Measurements from ENCODE around the gene GGCX.
"Not testable (repeated sequence)": the region's sequence is repeated elsewhere in the genome, so short reads cannot be mapped to it uniquely, and the experiment has no call there.

GGCX gene

GRCh38 chr2:85564144-85564563 lies 2.9 kb upstream of the GGCX start:
- DNase-seq, result no peak

- DNase-seq, result no peak
Measured at GRCh38 chr2:85560812-85561279, 447 bp downstream of the GGCX start.

- DNase-seq, result not testable (repeated sequence)
Measured at GRCh38 chr2:85560403-85560726, 928 bp downstream of the GGCX start.

GRCh38 chr2:85558160-85558559 lies 3.1 kb downstream of the GGCX start:
- DNase-seq, result no peak

GRCh38 chr2:85557130-85557529 lies 4.2 kb downstream of the GGCX start:
- no peak for DNase-seq

GRCh38 chr2:85554980-85555612 lies 6.2 kb downstream of the GGCX start:
- no peak for DNase-seq

GRCh38 chr2:85553184-85553583 lies 8.1 kb downstream of the GGCX start:
- no peak for DNase-seq

- DNase-seq, result peak; percentile 58
Measured at GRCh38 chr2:85551698-85552678, 9.3 kb downstream of the GGCX start.

- no peak for DNase-seq
Measured at GRCh38 chr2:85550486-85550885, 10.8 kb downstream of the GGCX start.

- no peak for DNase-seq
Measured at GRCh38 chr2:85549826-85550225, 11.5 kb downstream of the GGCX start.

GRCh38 chr2:85549095-85549494 lies 12.2 kb downstream of the GGCX start:
- DNase-seq, result no peak

GRCh38 chr2:85548608-85548900 lies 12.7 kb downstream of the GGCX start:
- DNase-seq, result no peak

- DNase-seq, result no peak
Measured at GRCh38 chr2:85547859-85548607, 13.3 kb downstream of the GGCX start.

GRCh38 chr2:85547089-85547858 lies 14.0 kb downstream of the GGCX start:
- no peak for DNase-seq

GRCh38 chr2:85545780-85546240 lies 15.5 kb downstream of the GGCX start:
- DNase-seq, result no peak

- not testable (repeated sequence) for DNase-seq
Measured at GRCh38 chr2:85544915-85545779, 16.1 kb downstream of the GGCX start.

GRCh38 chr2:85544254-85544691 lies 17.0 kb downstream of the GGCX start:
- DNase-seq, result not testable (repeated sequence)

- no peak for DNase-seq
Measured at GRCh38 chr2:85542777-85543176, 18.5 kb downstream of the GGCX start.

GRCh38 chr2:85541753-85542457 lies 19.4 kb downstream of the GGCX start:
- DNase-seq, result no peak

- DNase-seq, result no peak
Measured at GRCh38 chr2:85541262-85541661, 20.0 kb downstream of the GGCX start.

- DNase-seq, result no peak
Measured at GRCh38 chr2:85540133-85540648, 21.1 kb downstream of the GGCX start.

Measured in KG1 (cell line).